Measurements from ENCODE around the gene DIDO1.

DIDO1 gene

GRCh38 chr20:62829231-62830230 is 96.8 kb downstream of the DIDO1 start:
- Histone ChIP-seq H2AFZ (ENCODE audit: low read depth, low read length) (no peak overlapping the region), H3K36me3 (ENCODE audit: insufficient read depth, low read length) (no peaks in the 10 kb centered on the region), H3K27me3 (ENCODE audit: insufficient read depth, low read length) (no peaks in the 10 kb centered on the region), H3K4me3 (ENCODE audit: low read length) (no peak overlapping the region), H3K4me1 (ENCODE audit: insufficient read depth, low read length) (peaks cover 13% of the 10 kb centered on the region), H3K9me3 (ENCODE audit: low read length) (no peaks in the 10 kb centered on the region)

GRCh38 chr20:62828511-62829230 is 97.6 kb downstream of the DIDO1 start:
- Histone ChIP-seq H3K9me3 (ENCODE audit: low read length) (no peaks in the 10 kb centered on the region), H3K4me1 (ENCODE audit: insufficient read depth, low read length) (peaks cover 22% of the 10 kb centered on the region), H3K4me3 (ENCODE audit: low read length) (no peak overlapping the region), H3K36me3 (ENCODE audit: insufficient read depth, low read length) (no peaks in the 10 kb centered on the region), H2AFZ (ENCODE audit: low read depth, low read length) (no peak overlapping the region), H3K27me3 (ENCODE audit: insufficient read depth, low read length) (no peaks in the 10 kb centered on the region)

- no peaks in the 10 kb centered on the region for H3K36me3 ChIP-seq (ENCODE audit: insufficient read depth, low read length)
- H3K4me1 ChIP-seq (ENCODE audit: insufficient read depth, low read length), result peaks cover 28% of the 10 kb centered on the region
- no peaks in the 10 kb centered on the region for H3K9me3 ChIP-seq (ENCODE audit: low read length)
- no peaks in the 10 kb centered on the region for H3K27me3 ChIP-seq (ENCODE audit: insufficient read depth, low read length)
- H3K4me3 ChIP-seq (ENCODE audit: low read length), result no peak overlapping the region
- H2AFZ ChIP-seq (ENCODE audit: low read depth, low read length), result no peak overlapping the region
Observed at GRCh38 chr20:62828051-62828450, 98.3 kb downstream of the DIDO1 start.

Data from neuron (in vitro differentiated cells).